K562 (cell line): ENCODE results near the gene PRKAR1B. TPM values are rescaled to one million over a fixed set of nuclear protein-coding genes. Genes with fewer than 3 reads are reported as not detected.

Experiments used
- CXXC5 ChIP-seq: fragments of 250-450 bp; sonication (Bioruptor Pico); IDR thresholded peaks from 2 replicates; pipeline ENCODE4 v1.8.0; 2022; ENCODE audit warnings: inconsistent platforms, mild to moderate bottlenecking, moderate library complexity
- EGR1 ChIP-seq: fragments of 450-650 bp; conservative IDR thresholded peaks from 2 replicates; pipeline ENCODE4 v1.6.1; 2017; ENCODE audit warnings: mild to moderate bottlenecking
- HDAC8 ChIP-seq: fragments of 450-650 bp; IDR thresholded peaks from 2 replicates; pipeline ENCODE4 v1.6.1; 2016; ENCODE audit warnings: mild to moderate bottlenecking, missing genetic modification characterization, moderate library complexity, missing compliant biosample characterization
- KLF10 ChIP-seq: fragments of 250-450 bp; sonication (Bioruptor Pico); IDR thresholded peaks from 2 replicates; pipeline ENCODE4 v1.6.1; 2021; ENCODE audit warnings: matching md5 sums
- MAZ ChIP-seq, 2 experiments: fragments of 450-650 bp in 1 of 2; sonication (generic) in 1 of 2; formaldehyde crosslinking; IDR thresholded peaks in 1 of 2; conservative IDR thresholded peaks in 1 of 2; 2 replicates each; pipeline versions ENCODE4 v1.4.0 to v1.5.0; 2020; ENCODE audit warnings: mild to moderate bottlenecking in 1 of 2, missing genetic modification reagents in 1 of 2
- NRF1 ChIP-seq, 2 experiments: fragments of 450-650 bp; IDR thresholded peaks in 1 of 2; conservative IDR thresholded peaks in 1 of 2; 2 replicates each; pipeline ENCODE4 v1.6.1; 2014; ENCODE audit warnings: mild to moderate bottlenecking in 2 of 2
- REST ChIP-seq, 2 experiments: fragments of 450-650 bp; formaldehyde crosslinking in 1 of 2; IDR thresholded peaks; 2 replicates each; pipeline versions ENCODE4 v1.4.0 to v1.6.1; 2014 to 2020; ENCODE audit warnings: mild to moderate bottlenecking in 2 of 2, borderline replicate concordance in 1 of 2, low read depth in 1 of 2
- SAP30 ChIP-seq: fragments of 200-600 bp; sonication (generic); IDR thresholded peaks from 2 replicates; pipeline ENCODE4 v1.6.1; 2012; ENCODE audit warnings: borderline replicate concordance, low read depth, mild to moderate bottlenecking, moderate library complexity, low read length, control low read depth, inconsistent platforms; ENCODE audit not compliant: insufficient read depth, poor library complexity, severe bottlenecking
- SUPT5H ChIP-seq: fragments of 450-650 bp; IDR thresholded peaks from 2 replicates; pipeline ENCODE4 v1.6.1; 2016
- TBP ChIP-seq: optimal IDR thresholded peaks from 2 replicates; pipeline ENCODE3; 2011; ENCODE audit warnings: low read depth, low read length, improper control_type of control experiment
- YY1 ChIP-seq, 3 experiments: IDR thresholded peaks; 2 replicates each; pipeline ENCODE4 v1.6.1; 2011; ENCODE audit warnings: low read length in 2 of 3, mild to moderate bottlenecking in 2 of 3, moderate library complexity in 2 of 3, borderline replicate concordance in 1 of 3, control low read depth in 1 of 3, low read depth in 1 of 3; ENCODE audit not compliant: insufficient read depth in 3 of 3, insufficient replicate concordance in 2 of 3, control insufficient read depth in 1 of 3, insufficient read length in 1 of 3; ENCODE audit errors: extremely low read depth in 1 of 3
- ZBTB7A ChIP-seq: IDR thresholded peaks from 2 replicates; pipeline ENCODE4 v1.6.1; 2011; ENCODE audit warnings: low read depth, mild to moderate bottlenecking, low read length, moderate library complexity, borderline replicate concordance; ENCODE audit not compliant: control insufficient read depth
- ZC3H11A ChIP-seq: IDR thresholded peaks from 2 replicates; pipeline ENCODE4 v1.6.1; 2012; ENCODE audit warnings: low read depth, low read length, improper control_type of control experiment
- ZNF655 ChIP-seq: fragments of 250-450 bp; sonication (Bioruptor Pico); IDR thresholded peaks from 2 replicates; pipeline ENCODE4 v1.5.0; 2021
- polyA plus RNA-seq, 8 experiments: library from polyadenylated mRNA; depleted of rRNA in 4 of 8; stranded (reverse) in 5 of 8; unstranded in 3 of 8; fragments of >200 nt; fragmentation: Nextera tagmentation in 2 of 8; fragmentation: Illumina TruSeq in 1 of 8; extraction: Ambion mirVana in 2 of 8; extraction: Trizol in 1 of 8; gene quantifications; 2 replicates each; pipeline versions ENCODE4 v1.2.1 to v1.2.3, GENCODE V29; 2011 to 2014; ENCODE audit warnings: inconsistent platforms in 1 of 8, missing spikeins in 1 of 8
- total RNA-seq, 7 experiments: library from RNA; depleted of rRNA in 6 of 7; stranded (reverse); fragments of >200 nt in 6 of 7; fragmentation: Illumina TruSeq in 2 of 7; extraction: Trizol in 2 of 7; gene quantifications; 2 replicates each; pipeline versions ENCODE4 v1.2.1 to v1.2.3, GENCODE V29; 2011 to 2021; ENCODE audit warnings: low replicate concordance in 1 of 7
- TF ChIP-seq, protein P1 (sequence below): sonication (generic); formaldehyde crosslinking; IDR thresholded peaks from 2 replicates; pipeline ENCODE4 v1.5.0; 2020; ENCODE audit warnings: missing genetic modification reagents

Gene PRKAR1B
- total and polyA plus RNA-seq, 9 of the 15 experiments (the other 6 are each of a cell fraction or from before 2014, with no cell fraction given), result 0.99 to 30.5 (median 12.7) TPM

DNA sequence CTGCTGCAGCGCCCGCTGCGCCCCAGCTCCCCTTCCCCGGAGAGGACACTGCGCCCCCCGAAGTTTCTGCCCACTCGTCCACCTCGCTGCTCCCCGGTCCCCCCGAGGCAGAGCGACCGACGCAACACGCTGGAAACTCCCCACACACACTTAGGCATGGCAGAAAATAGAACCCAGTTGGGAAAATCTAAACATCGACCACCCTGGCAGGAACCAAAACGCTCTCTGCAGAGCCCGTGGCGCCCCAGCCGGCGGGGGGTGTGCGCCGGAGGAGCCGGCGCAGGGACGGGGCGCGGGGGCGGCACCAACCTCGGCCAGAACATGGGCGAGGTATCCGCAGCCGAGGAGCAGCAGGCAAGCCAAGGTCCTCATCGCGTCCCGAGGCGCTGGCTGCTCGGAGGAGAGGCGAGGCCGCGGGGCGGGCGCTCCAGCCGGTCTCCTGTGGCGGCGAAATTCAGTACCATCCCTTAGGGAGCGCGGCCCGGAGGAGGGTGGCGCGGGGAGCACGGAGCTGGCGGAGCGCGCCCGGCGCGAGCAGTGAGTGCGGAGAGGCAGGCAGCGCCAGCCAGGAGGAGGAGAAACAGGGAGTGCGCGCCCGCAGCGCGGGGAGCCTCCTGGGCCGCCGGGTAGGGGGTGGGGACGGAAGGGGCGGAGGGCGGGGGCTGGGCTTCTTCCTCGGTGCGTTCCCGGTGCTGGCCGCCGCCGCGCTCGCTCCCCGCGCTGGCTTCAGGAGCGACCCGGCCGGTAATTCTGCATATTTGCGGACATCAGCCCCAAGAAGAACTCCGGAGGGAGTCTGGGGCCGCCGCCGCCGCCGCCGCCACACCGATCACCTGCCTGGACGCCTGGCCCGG, 208.2 kb downstream of the PRKAR1B start (continued):
- TF ChIP-seq ZNF655 (CRISPR knock-in tag), result no peak
- TF ChIP-seq, protein P1, sequence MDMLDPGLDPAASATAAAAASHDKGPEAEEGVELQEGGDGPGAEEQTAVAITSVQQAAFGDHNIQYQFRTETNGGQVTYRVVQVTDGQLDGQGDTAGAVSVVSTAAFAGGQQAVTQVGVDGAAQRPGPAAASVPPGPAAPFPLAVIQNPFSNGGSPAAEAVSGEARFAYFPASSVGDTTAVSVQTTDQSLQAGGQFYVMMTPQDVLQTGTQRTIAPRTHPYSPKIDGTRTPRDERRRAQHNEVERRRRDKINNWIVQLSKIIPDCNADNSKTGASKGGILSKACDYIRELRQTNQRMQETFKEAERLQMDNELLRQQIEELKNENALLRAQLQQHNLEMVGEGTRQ (CRISPR knock-in tag), result no peak
- peak; percentile 47 to 62; a peak in 3 of 4 replicates for TF ChIP-seq NRF1 (conservative IDR thresholded peaks at IDR 0.05 in 1 of 2, IDR thresholded peaks at IDR 0.05 in 1 of 2)
- no peak for TF ChIP-seq TBP
- no peak for TF ChIP-seq YY1 (IDR thresholded peaks at IDR 0.05; ENCODE audit: borderline replicate concordance in 1 of 3, control insufficient read depth in 1 of 3, extremely low read depth in 1 of 3, insufficient read depth in 3 of 3, insufficient read length in 1 of 3, insufficient replicate concordance in 2 of 3, low read depth in 1 of 3, low read length in 2 of 3)
- TF ChIP-seq HDAC8 (tag), result no peak
- TF ChIP-seq KLF10 (CRISPR knock-in tag), result no peak
- TF ChIP-seq REST (IDR thresholded peaks at IDR 0.05; ENCODE audit: borderline replicate concordance), result no peak
- TF ChIP-seq REST (CRISPR knock-in tag; IDR thresholded peaks at IDR 0.05; ENCODE audit: low read depth), result 0 out of 2 replicates have a peak, but pooled peaks have one; percentile 22
- TF ChIP-seq CXXC5, result peak; percentile 31; the same call in 1 of the 2 replicates
- no peak for TF ChIP-seq ZC3H11A
- no peak for TF ChIP-seq ZBTB7A
- peak; percentile 67 for TF ChIP-seq EGR1
- 0 out of 4 replicates have a peak, but pooled peaks of 1 of the 2 experiments have one; percentile 41 for TF ChIP-seq MAZ (CRISPR knock-in tag; conservative IDR thresholded peaks at IDR 0.05 in 1 of 2, IDR thresholded peaks at IDR 0.05 in 1 of 2)
- TF ChIP-seq SAP30, result peak; percentile 63
- 0 out of 2 replicates have a peak, but pooled peaks have one; percentile 17 for TF ChIP-seq SUPT5H
